Smooth muscle cell (in vitro differentiated cells): ENCODE results near the gene STARD6. TPM values are rescaled to one million over a fixed set of nuclear protein-coding genes. Genes with fewer than 3 reads are reported as not detected.

Source experiments
- DNase-seq: peaks from one replicate; lab custom pipeline; 2025; ENCODE audit not compliant: unreplicated experiment; lab: John Stamatoyannopoulos, UW
- H2AFZ ChIP-seq: fragments of 200-600 bp; sonication (generic); 2 replicates; pipeline ENCODE4 v1.6.0; 2016; ENCODE audit warnings: antibody characterized with exemption, low read depth, mild to moderate bottlenecking
- H3F3A ChIP-seq: fragments of 200-600 bp; sonication (generic); 2 replicates; pipeline ENCODE4 v1.6.0; 2017; ENCODE audit warnings: antibody characterized with exemption, low read depth
- H3K27ac ChIP-seq: fragments of 200-600 bp; sonication (generic); 2 replicates; pipeline ENCODE4 v1.5.1; 2016; ENCODE audit warnings: low read depth, mild to moderate bottlenecking
- H3K27me3 ChIP-seq: fragments of 200-600 bp; sonication (generic); 2 replicates; pipeline ENCODE4 v1.6.1; 2016; ENCODE audit warnings: low read depth, mild to moderate bottlenecking
- H3K36me3 ChIP-seq: fragments of 200-600 bp; sonication (generic); 2 replicates; pipeline ENCODE4 v1.5.1; 2016; ENCODE audit warnings: low read depth
- H3K4me1 ChIP-seq: fragments of 200-600 bp; sonication (generic); 2 replicates; pipeline ENCODE4 v1.5.1; 2016; ENCODE audit warnings: low read depth
- H3K4me2 ChIP-seq: fragments of 200-600 bp; sonication (generic); 2 replicates; pipeline ENCODE4 v1.6.0; 2016; ENCODE audit warnings: mild to moderate bottlenecking
- H3K4me3 ChIP-seq: fragments of 200-600 bp; sonication (generic); 2 replicates; pipeline ENCODE4 v1.5.1; 2016; ENCODE audit warnings: mild to moderate bottlenecking
- H3K79me2 ChIP-seq: fragments of 200-600 bp; sonication (generic); 2 replicates; pipeline ENCODE4 v1.6.0; 2016; ENCODE audit warnings: low read depth, mild to moderate bottlenecking
- H3K9ac ChIP-seq: fragments of 200-600 bp; sonication (generic); 2 replicates; pipeline ENCODE4 v1.6.0; 2016; ENCODE audit warnings: low read depth
- H3K9me3 ChIP-seq: fragments of 200-600 bp; sonication (generic); replicated peaks from 2 replicates; pipeline ENCODE4 v1.5.1; 2016; ENCODE audit warnings: low read depth
- H4K20me1 ChIP-seq: fragments of 200-600 bp; sonication (generic); 2 replicates; pipeline ENCODE4 v1.6.0; 2016; ENCODE audit warnings: low read depth
- WGBS: methylation state at CpG from one replicate; pipeline ENCODE4 v1.1.7; 2016; ENCODE audit warnings: low lambda C conversion rate; 5-methylcytosine and 5-hydroxymethylcytosine counted together
- polyA plus RNA-seq: library from polyadenylated mRNA; unstranded; fragments of >200 nt; fragmentation: Nextera tagmentation; extraction: Ambion mirVana; gene quantifications from 2 replicates; pipeline ENCODE4 v1.2.1, GENCODE V29; 2016
- total RNA-seq: library from RNA; depleted of rRNA; stranded (reverse); fragments of >200 nt; gene quantifications from 2 replicates; pipeline ENCODE4 v1.2.3, GENCODE V29; 2014
- TF ChIP-seq, protein P1 (sequence below): fragments of 200-600 bp; sonication (generic); IDR thresholded peaks from 2 replicates; pipeline ENCODE4 v1.5.1; 2017; ENCODE audit warnings: borderline replicate concordance, mild to moderate bottlenecking, antibody characterized with exemption; ENCODE audit not compliant: insufficient read depth, poor library complexity, severe bottlenecking

The STARD6 gene
- total and polyA plus RNA-seq, 2 experiments from 2014 or later = not detected

DNA sequence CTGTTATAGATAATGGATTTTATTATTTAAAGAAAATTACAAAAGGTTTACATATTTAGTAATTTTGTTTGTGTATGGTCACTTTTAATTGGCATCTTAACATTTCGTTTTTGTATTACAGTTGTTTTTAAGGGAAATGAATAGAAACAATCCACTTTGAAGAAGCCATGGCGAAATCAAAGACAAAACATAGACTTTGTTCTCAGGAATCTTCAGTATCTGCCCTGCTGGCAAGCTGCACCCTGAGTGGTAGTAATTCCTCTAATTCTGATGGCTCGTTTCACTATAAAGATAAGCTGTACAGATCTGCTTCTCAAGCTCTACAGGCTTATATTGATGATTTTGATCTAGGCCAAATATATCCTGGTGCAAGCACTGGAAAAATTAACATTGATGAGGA is 2.7 kb upstream of the STARD6 start:
- Histone ChIP-seq H3K27me3 (no peaks in the 10 kb centered on the region), H3K79me2 (peaks cover 19% of the 10 kb centered on the region), H3K36me3 (no peaks in the 10 kb centered on the region), H3K9me3 (no peaks in the 10 kb centered on the region), H3K9ac (no peak overlapping the region), H2AFZ (no peak overlapping the region), H3F3A (no peaks in the 10 kb centered on the region), H3K27ac (no peak overlapping the region), H3K4me2 (peak overlapping the region; percentile 88), H3K4me3 (no peak overlapping the region), H4K20me1 (no peaks in the 10 kb centered on the region), H3K4me1 (peaks cover 19% of the 10 kb centered on the region)
- whole genome bisulfite sequencing = 45% methylated on average over 3 of the region's 3 CpGs
- DNase-seq = no peak
- TF ChIP-seq, protein P1, sequence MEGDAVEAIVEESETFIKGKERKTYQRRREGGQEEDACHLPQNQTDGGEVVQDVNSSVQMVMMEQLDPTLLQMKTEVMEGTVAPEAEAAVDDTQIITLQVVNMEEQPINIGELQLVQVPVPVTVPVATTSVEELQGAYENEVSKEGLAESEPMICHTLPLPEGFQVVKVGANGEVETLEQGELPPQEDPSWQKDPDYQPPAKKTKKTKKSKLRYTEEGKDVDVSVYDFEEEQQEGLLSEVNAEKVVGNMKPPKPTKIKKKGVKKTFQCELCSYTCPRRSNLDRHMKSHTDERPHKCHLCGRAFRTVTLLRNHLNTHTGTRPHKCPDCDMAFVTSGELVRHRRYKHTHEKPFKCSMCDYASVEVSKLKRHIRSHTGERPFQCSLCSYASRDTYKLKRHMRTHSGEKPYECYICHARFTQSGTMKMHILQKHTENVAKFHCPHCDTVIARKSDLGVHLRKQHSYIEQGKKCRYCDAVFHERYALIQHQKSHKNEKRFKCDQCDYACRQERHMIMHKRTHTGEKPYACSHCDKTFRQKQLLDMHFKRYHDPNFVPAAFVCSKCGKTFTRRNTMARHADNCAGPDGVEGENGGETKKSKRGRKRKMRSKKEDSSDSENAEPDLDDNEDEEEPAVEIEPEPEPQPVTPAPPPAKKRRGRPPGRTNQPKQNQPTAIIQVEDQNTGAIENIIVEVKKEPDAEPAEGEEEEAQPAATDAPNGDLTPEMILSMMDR = no peak

DNA sequence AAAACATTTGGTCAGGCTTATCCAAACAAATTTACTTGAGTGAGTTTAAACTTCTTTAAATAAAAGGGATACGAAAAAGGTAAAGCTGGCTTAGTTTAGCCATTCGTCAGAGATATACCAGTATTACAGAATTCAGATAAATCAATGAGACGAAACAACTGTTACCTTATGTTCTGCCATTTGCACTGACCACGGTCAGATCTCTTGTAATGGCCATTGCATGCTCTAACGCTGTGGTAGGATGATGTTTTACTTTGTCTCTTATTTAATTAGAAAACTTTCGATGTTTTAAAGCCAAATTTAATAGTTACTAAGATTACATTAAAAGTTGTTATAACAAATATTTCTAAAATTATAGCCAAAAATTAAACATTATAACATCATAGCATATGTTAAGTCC is 1.6 kb upstream of the STARD6 start:
- no peaks in the 10 kb centered on the region for H4K20me1 ChIP-seq
- H3K79me2 ChIP-seq = peaks cover 19% of the 10 kb centered on the region
- no peak for DNase-seq
- no peaks in the 10 kb centered on the region for H3F3A ChIP-seq
- H3K36me3 ChIP-seq = no peaks in the 10 kb centered on the region
- H3K27ac ChIP-seq = no peak overlapping the region
- peak overlapping the region; percentile 88 for H3K4me2 ChIP-seq
- H3K9me3 ChIP-seq = no peaks in the 10 kb centered on the region
- no peaks in the 10 kb centered on the region for H3K27me3 ChIP-seq
- H2AFZ ChIP-seq = peak overlapping the region; percentile 98
- H3K4me1 ChIP-seq = peaks cover 19% of the 10 kb centered on the region
- H3K9ac ChIP-seq = no peak overlapping the region
- TF ChIP-seq, protein P1 = no peak
- 22% methylated on average over 6 of the region's 6 CpGs for WGBS
- peak overlapping the region; percentile 84 for H3K4me3 ChIP-seq

GRCh38 chr18:54358495-54359040 is 910 bp upstream of the STARD6 start:
- Histone ChIP-seq H3K27me3 (no peaks in the 10 kb centered on the region), H4K20me1 (no peaks in the 10 kb centered on the region), H3K27ac (no peak overlapping the region), H3K4me1 (peaks cover 19% of the 10 kb centered on the region), H3K36me3 (no peaks in the 10 kb centered on the region), H3K4me3 (peak overlapping the region; percentile 84), H3K9ac (peak overlapping the region; percentile 68), H3K79me2 (peaks cover 19% of the 10 kb centered on the region), H3F3A (no peaks in the 10 kb centered on the region), H3K9me3 (no peaks in the 10 kb centered on the region), H3K4me2 (peak overlapping the region; percentile 88), H2AFZ (peak overlapping the region; percentile 98)
- 2% methylated on average over 21 of the region's 21 CpGs for WGBS
- TF ChIP-seq, protein P1 = no peak
- DNase-seq = no peak

- Histone ChIP-seq H3K36me3 (no peaks in the 10 kb centered on the region), H3K4me2 (peak overlapping the region; percentile 88), H3K9me3 (no peaks in the 10 kb centered on the region), H3K4me1 (peaks cover 16% of the 10 kb centered on the region), H4K20me1 (no peaks in the 10 kb centered on the region), H3K27ac (no peak overlapping the region), H3K27me3 (no peaks in the 10 kb centered on the region), H2AFZ (peak overlapping the region; percentile 98), H3F3A (no peaks in the 10 kb centered on the region), H3K9ac (peak overlapping the region; percentile 8), H3K79me2 (peaks cover 19% of the 10 kb centered on the region), H3K4me3 (peak overlapping the region; percentile 84)
- WGBS = 5% methylated on average over 8 of the region's 15 CpGs
- TF ChIP-seq, protein P1 = no peak
- no peak for DNase-seq
These were observed 487 bp downstream of the STARD6 start for GRCh38 chr18:54357082-54357659.
